IMR-90 (cell line): ENCODE data around the gene TRIM73. TPM values are rescaled to one million over a fixed set of nuclear protein-coding genes. Genes with fewer than 3 reads are reported as not detected.
A peak's percentile ranks its signal among the peaks of the same experiment; 100 is the strongest.
"Not testable (repeated sequence)": the region's sequence is repeated elsewhere in the genome, so short reads cannot be mapped to it uniquely, and the experiment has no call there.

Source experiments
- ATAC-seq: fragments of 200-7000 bp; cut with Tn5 transposase; 2 replicates; pipeline ENCODE4 v1.9.1; 2020; ENCODE audit warnings: low read depth, mild to moderate bottlenecking, moderate library complexity
- BruUV-seq: library from RNA; stranded (reverse); fragments of 400-500 nt; replicated peaks from 2 replicates; lab custom pipeline; 2021; lab: Mats Ljungman, UMichigan
- CTCF ChIA-PET: fragments of 300-600 bp; formaldehyde crosslinking; extraction: SDS; loops from one replicate; lab custom pipeline; 2021; ENCODE audit warnings: antibody characterized with exemption; lab: Yijun Ruan, JAX
- POLR2A ChIA-PET: fragments of 300-600 bp; sonication (Branson Sonifier 250); formaldehyde crosslinking; loops from one replicate; lab custom pipeline; 2022; ENCODE audit warnings: antibody characterized with exemption; ENCODE audit not compliant: unreplicated experiment; lab: Charles Lee
- DNase-seq: peaks from one replicate; pipeline ENCODE4 v3.0.0; 2013
- H2AFZ ChIP-seq: replicated peaks from 2 replicates; pipeline ENCODE3; 2013; ENCODE audit warnings: low read length, mild to moderate bottlenecking; ENCODE audit not compliant: poor library complexity
- H2AK5ac ChIP-seq: 2 replicates; pipeline ENCODE4 v1.6.1; 2013; ENCODE audit warnings: low read depth, low read length, inconsistent platforms
- H2AK9ac ChIP-seq: replicated peaks from 2 replicates; pipeline ENCODE3; 2013; ENCODE audit warnings: mild to moderate bottlenecking, low read depth, low read length, moderate library complexity; ENCODE audit not compliant: poor library complexity
- H2BK120ac ChIP-seq: 2 replicates; pipeline ENCODE4 v1.6.1; 2013; ENCODE audit warnings: low read depth, low read length, inconsistent platforms
- H2BK15ac ChIP-seq: 3 replicates; pipeline ENCODE4 v1.6.1; 2013; ENCODE audit warnings: low read depth, low read length, inconsistent platforms
- H2BK20ac ChIP-seq: 2 replicates; pipeline ENCODE4 v1.6.1; 2013; ENCODE audit warnings: low read depth, mild to moderate bottlenecking, inconsistent platforms, low read length, moderate library complexity
- H2BK5ac ChIP-seq: 2 replicates; pipeline ENCODE4 v1.6.1; 2013; ENCODE audit warnings: mild to moderate bottlenecking, low read depth, low read length, inconsistent platforms; ENCODE audit not compliant: poor library complexity, severe bottlenecking
- H3K14ac ChIP-seq: replicated peaks from 2 replicates; pipeline ENCODE4 v1.6.1; 2013; ENCODE audit warnings: low read depth, low read length, inconsistent platforms
- H3K18ac ChIP-seq: 2 replicates; pipeline ENCODE4 v1.6.1; 2013; ENCODE audit warnings: low read depth, low read length, control low read depth
- H3K23ac ChIP-seq: 2 replicates; pipeline ENCODE4 v1.6.1; 2013; ENCODE audit warnings: low read depth, low read length, inconsistent platforms
- H3K27ac ChIP-seq: 2 replicates; pipeline ENCODE4 v1.5.1; 2013; ENCODE audit warnings: mild to moderate bottlenecking, control low read depth, low read length; ENCODE audit not compliant: insufficient read depth
- H3K27me3 ChIP-seq: 2 replicates; pipeline ENCODE4 v1.6.1; 2013; ENCODE audit warnings: low read length; ENCODE audit not compliant: control insufficient read depth, insufficient read depth
- H3K36me3 ChIP-seq: 2 replicates; pipeline ENCODE4 v1.6.1; 2013; ENCODE audit warnings: low read length, mixed read lengths; ENCODE audit not compliant: control insufficient read depth, insufficient read depth
- H3K4ac ChIP-seq: 2 replicates; pipeline ENCODE4 v1.6.1; 2013; ENCODE audit warnings: low read depth, low read length, inconsistent platforms
- H3K4me1 ChIP-seq: 2 replicates; pipeline ENCODE4 v1.6.1; 2013; ENCODE audit warnings: low read length, mixed read lengths; ENCODE audit not compliant: control insufficient read depth, insufficient read depth
- H3K4me2 ChIP-seq: 2 replicates; pipeline ENCODE4 v1.6.1; 2013; ENCODE audit warnings: low read depth, mild to moderate bottlenecking, control low read depth, low read length, moderate library complexity
- H3K4me3 ChIP-seq: 2 replicates; pipeline ENCODE4 v1.5.1; 2013; ENCODE audit warnings: low read depth, mild to moderate bottlenecking, control low read depth, low read length, moderate library complexity; ENCODE audit not compliant: insufficient read depth
- H3K56ac ChIP-seq: 2 replicates; pipeline ENCODE4 v1.6.1; 2013; ENCODE audit warnings: low read length, inconsistent platforms; ENCODE audit not compliant: insufficient read depth; ENCODE audit errors: extremely low read depth
- H3K79me1 ChIP-seq, 2 experiments: 2 replicates each; pipeline ENCODE4 v1.6.1; 2013; ENCODE audit warnings: low read length in 2 of 2, inconsistent platforms in 1 of 2, low read depth in 1 of 2
- H3K9ac ChIP-seq: 2 replicates; pipeline ENCODE4 v1.6.1; 2013; ENCODE audit warnings: low read depth, low read length, control low read depth
- H3K9me1 ChIP-seq: 2 replicates; pipeline ENCODE4 v1.6.1; 2013; ENCODE audit warnings: low read length, inconsistent platforms; ENCODE audit not compliant: insufficient read depth
- H3K9me3 ChIP-seq: 2 replicates; pipeline ENCODE4 v1.6.1; 2013; ENCODE audit warnings: low read length; ENCODE audit not compliant: control insufficient read depth, insufficient read depth
- H4K20me1 ChIP-seq: 2 replicates; pipeline ENCODE4 v1.6.1; 2013; ENCODE audit warnings: low read length, inconsistent platforms; ENCODE audit not compliant: insufficient read depth
- H4K5ac ChIP-seq: 2 replicates; pipeline ENCODE4 v1.6.1; 2013; ENCODE audit warnings: mild to moderate bottlenecking, low read depth, low read length, control low read depth
- H4K8ac ChIP-seq, 2 experiments: 2 replicates each; pipeline ENCODE4 v1.6.1; 2013; ENCODE audit warnings: low read depth in 2 of 2, low read length in 2 of 2, control low read depth in 1 of 2, inconsistent platforms in 1 of 2
- H4K91ac ChIP-seq: 2 replicates; pipeline ENCODE4 v1.6.1; 2013; ENCODE audit warnings: low read depth, low read length, inconsistent platforms; ENCODE audit not compliant: insufficient read depth
- WGBS, 2 experiments: methylation state at CpG; one replicate each; pipeline versions ENCODE4 v1.1.5 to v1.1.7; 2013; ENCODE audit warnings: missing lambda C conversion rate in 2 of 2; ENCODE audit not compliant: insufficient read length in 1 of 2; ENCODE audit errors: extremely low coverage in 2 of 2; 5-methylcytosine and 5-hydroxymethylcytosine counted together
- dilution Hi-C: fragments of 300-500 bp; cut with HindIII; formaldehyde crosslinking; loops from one replicate; pipeline ENCODE4 v1.14.3; 2018; ENCODE audit warnings: low sequenced_read_pairs; ENCODE audit not compliant: unreplicated experiment
- in situ Hi-C: fragments of 300-500 bp; cut with MboI; formaldehyde crosslinking; loops from 3 replicates; pipeline ENCODE4 v1.14.3; 2019; ENCODE audit warnings: low sequenced_read_pairs, inconsistent platforms, mixed read lengths
- intact Hi-C: fragments of 100-400 bp; cut with micrococcal nuclease; formaldehyde crosslinking; loops from 2 replicates; pipeline ENCODE4 v1.10.0; 2022
- polyA plus RNA-seq, 3 experiments: library from polyadenylated mRNA; depleted of rRNA; stranded (reverse); fragments of >200 nt; gene quantifications; 2 replicates each; pipeline ENCODE4 v1.2.3, GENCODE V29; 2012; ENCODE audit warnings: low replicate concordance in 1 of 3
- total RNA-seq: library from RNA; depleted of rRNA; stranded (reverse); fragments of >200 nt; gene quantifications from 2 replicates; pipeline ENCODE4 v1.2.3, GENCODE V29; 2012

The TRIM73 gene
- total and polyA plus RNA-seq, 2 of the 4 experiments (the other 2 are of a cell fraction): 0.18 to 0.84 TPM

DNA sequence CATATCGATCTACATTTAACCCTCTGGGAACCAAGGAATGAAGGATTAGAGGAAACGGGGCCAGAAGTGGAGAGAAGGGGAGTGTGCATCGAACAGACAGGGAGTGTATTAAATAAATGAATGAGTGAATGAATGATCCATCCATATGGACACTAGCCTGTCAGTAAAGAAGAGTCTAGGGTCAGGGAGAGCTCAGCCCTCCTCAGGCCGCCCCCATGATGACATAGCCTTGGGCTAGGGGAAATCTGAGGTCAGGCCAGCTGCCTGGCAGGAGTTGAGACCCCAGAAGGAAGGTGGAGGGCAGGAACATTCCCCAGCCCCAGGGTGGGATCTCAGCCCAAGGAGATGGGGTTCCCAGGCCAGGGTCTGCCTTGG, 21.3 kb upstream of the TRIM73 start:
- WGBS, 2 experiments: no CpG with 5 or more reads among the region's 4 CpGs
- H3K9me3 ChIP-seq, H2AFZ ChIP-seq, H3K9ac ChIP-seq, H4K8ac ChIP-seq, H3K36me3 ChIP-seq, H3K4me2 ChIP-seq, H3K4me3 ChIP-seq, H2BK120ac ChIP-seq, H3K79me1 ChIP-seq, H4K20me1 ChIP-seq, H2BK15ac ChIP-seq, H3K27me3 ChIP-seq, dilution Hi-C loops, H3K23ac ChIP-seq, in situ Hi-C loops, BruUV-seq, POLR2A ChIA-PET, CTCF ChIA-PET, H3K4ac ChIP-seq, DNase-seq, H2AK9ac ChIP-seq, intact Hi-C loops, H3K27ac ChIP-seq, H3K14ac ChIP-seq, H2BK5ac ChIP-seq, H4K5ac ChIP-seq, H4K91ac ChIP-seq, H3K56ac ChIP-seq, H3K9me1 ChIP-seq, H3K18ac ChIP-seq, H2AK5ac ChIP-seq, H3K4me1 ChIP-seq, H2BK20ac ChIP-seq: not testable (repeated sequence)
- peak; percentile 47 for ATAC-seq

DNA sequence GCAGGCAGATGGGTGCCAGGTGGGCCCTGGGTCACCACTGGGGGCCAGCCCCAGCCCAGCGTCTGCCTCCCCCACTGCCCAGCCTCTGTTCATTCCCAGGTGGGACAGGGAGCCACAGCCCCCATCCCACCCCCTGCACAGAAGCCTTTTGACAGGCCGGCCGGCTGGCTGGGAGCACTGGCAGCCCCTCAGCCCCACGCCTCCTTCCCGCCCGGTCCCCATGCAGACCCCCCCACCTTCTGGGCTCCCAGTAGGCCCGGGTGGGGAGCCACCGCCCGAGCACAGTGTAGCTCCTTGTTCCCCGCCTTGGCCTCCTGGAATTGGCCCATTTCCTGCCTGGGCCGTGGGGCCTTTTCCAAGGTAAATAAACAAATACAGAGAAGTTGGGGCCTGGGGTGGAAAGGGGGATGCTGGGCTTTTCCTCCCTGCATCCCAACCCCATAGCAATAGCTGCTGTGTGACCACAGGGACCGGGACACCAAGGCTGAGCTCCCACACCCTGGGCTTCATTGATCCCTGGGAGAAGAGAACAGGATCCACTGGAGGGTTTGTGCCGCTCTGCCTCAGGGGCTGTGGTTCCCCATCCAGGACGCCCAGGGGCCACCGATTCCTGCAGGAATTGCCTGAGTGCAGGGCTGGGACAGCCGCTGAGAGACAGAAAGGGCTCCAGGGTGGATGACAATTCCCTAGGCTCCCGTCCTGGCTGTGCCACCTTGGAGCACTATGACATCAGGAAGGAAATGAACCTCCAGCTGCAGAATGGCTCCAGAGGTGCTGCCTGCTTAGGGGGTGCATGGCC, 20.7 kb upstream of the TRIM73 start:
- peak; percentile 73 for ATAC-seq
- H4K20me1 ChIP-seq, H3K9me1 ChIP-seq, H3K9ac ChIP-seq, H3K9me3 ChIP-seq, H3K27me3 ChIP-seq, H2BK20ac ChIP-seq, H4K8ac ChIP-seq, H3K79me1 ChIP-seq, intact Hi-C loops, H3K4me2 ChIP-seq, H3K56ac ChIP-seq, H3K4ac ChIP-seq, H4K5ac ChIP-seq, H2BK15ac ChIP-seq, H3K36me3 ChIP-seq, H2AFZ ChIP-seq, DNase-seq, dilution Hi-C loops, H3K27ac ChIP-seq, in situ Hi-C loops, H2BK5ac ChIP-seq, H3K14ac ChIP-seq, H2BK120ac ChIP-seq, POLR2A ChIA-PET, H4K91ac ChIP-seq, BruUV-seq, H3K4me1 ChIP-seq, H2AK9ac ChIP-seq, H2AK5ac ChIP-seq, H3K18ac ChIP-seq, H3K23ac ChIP-seq, CTCF ChIA-PET, H3K4me3 ChIP-seq: not testable (repeated sequence)
- WGBS, 2 experiments: no CpG with 5 or more reads among the region's 17 CpGs
